ENCODE data around the gene ASIC4.
A peak's percentile ranks its signal among the peaks of the same experiment; 100 is the strongest.

DNA sequence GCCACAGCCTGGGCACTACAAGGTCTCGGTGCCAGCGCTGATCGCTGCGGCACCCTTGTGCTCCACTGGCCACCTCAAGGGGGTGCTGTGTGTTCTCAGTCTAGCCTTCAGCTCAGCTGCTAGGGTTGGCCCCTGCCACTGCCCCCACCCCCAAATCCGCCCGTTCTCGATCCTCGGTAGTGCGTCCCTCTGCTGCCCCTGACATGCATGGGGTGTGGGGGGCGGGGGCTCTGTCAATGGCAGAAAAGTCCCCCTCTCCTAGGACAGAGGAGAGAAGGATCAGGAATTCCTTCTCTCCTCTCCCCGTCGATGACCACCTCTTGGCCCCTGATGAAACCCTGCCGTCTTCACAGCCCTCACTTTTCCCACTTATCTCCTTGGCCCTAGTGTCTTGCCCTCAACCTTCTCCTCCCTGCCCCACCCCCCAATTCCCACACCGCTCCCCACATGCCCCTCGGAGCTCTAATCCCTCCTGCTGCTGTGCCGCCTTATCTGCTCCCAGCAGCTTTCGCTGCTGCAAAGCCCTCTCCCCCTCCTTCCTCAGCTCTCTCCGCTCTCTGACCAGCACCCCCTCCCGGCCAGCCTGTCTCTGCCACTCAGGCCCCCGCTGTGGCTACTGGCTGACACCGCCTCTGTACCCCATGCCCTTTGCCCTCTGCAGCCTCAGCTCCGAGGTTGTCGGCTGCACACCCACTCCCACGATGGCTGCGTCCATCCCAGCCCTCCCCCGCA is 4.3 kb upstream of the ASIC4 start:
- TF ChIP-seq, protein P1, sequence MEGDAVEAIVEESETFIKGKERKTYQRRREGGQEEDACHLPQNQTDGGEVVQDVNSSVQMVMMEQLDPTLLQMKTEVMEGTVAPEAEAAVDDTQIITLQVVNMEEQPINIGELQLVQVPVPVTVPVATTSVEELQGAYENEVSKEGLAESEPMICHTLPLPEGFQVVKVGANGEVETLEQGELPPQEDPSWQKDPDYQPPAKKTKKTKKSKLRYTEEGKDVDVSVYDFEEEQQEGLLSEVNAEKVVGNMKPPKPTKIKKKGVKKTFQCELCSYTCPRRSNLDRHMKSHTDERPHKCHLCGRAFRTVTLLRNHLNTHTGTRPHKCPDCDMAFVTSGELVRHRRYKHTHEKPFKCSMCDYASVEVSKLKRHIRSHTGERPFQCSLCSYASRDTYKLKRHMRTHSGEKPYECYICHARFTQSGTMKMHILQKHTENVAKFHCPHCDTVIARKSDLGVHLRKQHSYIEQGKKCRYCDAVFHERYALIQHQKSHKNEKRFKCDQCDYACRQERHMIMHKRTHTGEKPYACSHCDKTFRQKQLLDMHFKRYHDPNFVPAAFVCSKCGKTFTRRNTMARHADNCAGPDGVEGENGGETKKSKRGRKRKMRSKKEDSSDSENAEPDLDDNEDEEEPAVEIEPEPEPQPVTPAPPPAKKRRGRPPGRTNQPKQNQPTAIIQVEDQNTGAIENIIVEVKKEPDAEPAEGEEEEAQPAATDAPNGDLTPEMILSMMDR (IDR thresholded peaks at IDR 0.05) = peak; percentile 70
- no peak for TF ChIP-seq EZH2phosphoT487 (IDR thresholded peaks at IDR 0.05)

Measured in neural progenitor cell (in vitro differentiated cells).